EH (cell line): ENCODE results near the gene SLC22A15.
"Not testable (repeated sequence)": the region's sequence is repeated elsewhere in the genome, so short reads cannot be mapped to it uniquely, and the experiment has no call there.

Experiments used
- DNase-seq: peaks from one replicate; pipeline ENCODE4 v3.0.0-alpha.2; 2015; ENCODE audit warnings: low read depth

The SLC22A15 gene

GRCh38 chr1:116033322-116033721, 57.0 kb downstream of the SLC22A15 start:
- no peak for DNase-seq

GRCh38 chr1:116036255-116036654, 59.9 kb downstream of the SLC22A15 start:
- DNase-seq: no peak

GRCh38 chr1:116038679-116039078, 62.4 kb downstream of the SLC22A15 start:
- DNase-seq: no peak

GRCh38 chr1:116044071-116044470, 67.8 kb downstream of the SLC22A15 start:
- DNase-seq: no peak

- DNase-seq: not testable (repeated sequence)
These were observed 70.6 kb downstream of the SLC22A15 start for GRCh38 chr1:116046933-116047332.

- not testable (repeated sequence) for DNase-seq
These were observed 75.6 kb downstream of the SLC22A15 start for GRCh38 chr1:116051896-116052295.

GRCh38 chr1:116062201-116062600, 85.9 kb downstream of the SLC22A15 start:
- DNase-seq: no peak

GRCh38 chr1:116064616-116065015, 88.3 kb downstream of the SLC22A15 start:
- peak; percentile 65 for DNase-seq

- peak; percentile 86 for DNase-seq
These were observed 90.7 kb downstream of the SLC22A15 start for GRCh38 chr1:116066868-116067565.

- DNase-seq: peak; percentile 91
These were observed 91.2 kb downstream of the SLC22A15 start for GRCh38 chr1:116067566-116067890.

GRCh38 chr1:116075575-116075974, 99.3 kb downstream of the SLC22A15 start:
- no peak for DNase-seq

- DNase-seq: peak; percentile 59
These were observed 99.7 kb downstream of the SLC22A15 start for GRCh38 chr1:116075990-116076389.

- peak; percentile 49 for DNase-seq
These were observed 100.5 kb downstream of the SLC22A15 start for GRCh38 chr1:116076831-116077230.

GRCh38 chr1:116078699-116079223, 102.4 kb downstream of the SLC22A15 start:
- no peak for DNase-seq

- DNase-seq: no peak
These were observed 111.3 kb downstream of the SLC22A15 start for GRCh38 chr1:116087628-116088027.

GRCh38 chr1:116089870-116090269, 113.6 kb downstream of the SLC22A15 start:
- DNase-seq: no peak

- no peak for DNase-seq
These were observed 114.8 kb downstream of the SLC22A15 start for GRCh38 chr1:116091083-116091482.

GRCh38 chr1:116092752-116093489, 116.6 kb downstream of the SLC22A15 start:
- DNase-seq: no peak

GRCh38 chr1:116095027-116095426, 118.7 kb downstream of the SLC22A15 start:
- no peak for DNase-seq

- no peak for DNase-seq
These were observed 119.8 kb downstream of the SLC22A15 start for GRCh38 chr1:116096013-116096618.

- DNase-seq: no peak
These were observed 121.3 kb downstream of the SLC22A15 start for GRCh38 chr1:116097626-116098025.

- no peak for DNase-seq
These were observed 123.1 kb downstream of the SLC22A15 start for GRCh38 chr1:116099379-116099778.

GRCh38 chr1:116099919-116100318, 123.6 kb downstream of the SLC22A15 start:
- no peak for DNase-seq
